ENCODE data around the gene CROCC2. TPM values are rescaled to one million over a fixed set of nuclear protein-coding genes. Genes with fewer than 3 reads are reported as not detected.

Gene CROCC2
- total RNA-seq, 1 donor from 2014 or later, result 2.9 TPM

DNA sequence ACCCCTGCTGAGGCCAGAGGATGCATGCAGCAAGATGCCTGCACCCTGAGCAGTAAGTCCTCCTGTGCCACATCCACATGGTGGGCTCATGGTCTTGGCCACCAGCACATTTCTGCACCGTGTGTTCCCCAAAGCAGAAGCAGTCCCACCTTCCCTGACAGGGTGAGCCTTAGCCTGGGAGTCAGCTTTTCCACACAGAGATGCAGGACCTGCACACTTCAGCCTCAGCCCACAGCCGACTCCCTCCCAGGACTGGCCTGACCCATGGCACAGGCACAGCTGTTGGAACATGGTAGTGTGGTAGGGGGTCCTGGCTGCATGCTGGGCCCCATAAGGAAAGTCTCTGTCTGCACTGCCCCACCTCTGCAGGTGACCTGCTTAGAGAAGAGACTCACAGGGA is 97.2 kb downstream of the CROCC2 start:
- peak in 1 of 2 donors; percentile 48 for DNase-seq (ENCODE audit: low spot score in 2 of 2)
- no peak overlapping the region for H3K4me3 ChIP-seq
- intact Hi-C loops (cut with DNase I), result no loop called here

DNA sequence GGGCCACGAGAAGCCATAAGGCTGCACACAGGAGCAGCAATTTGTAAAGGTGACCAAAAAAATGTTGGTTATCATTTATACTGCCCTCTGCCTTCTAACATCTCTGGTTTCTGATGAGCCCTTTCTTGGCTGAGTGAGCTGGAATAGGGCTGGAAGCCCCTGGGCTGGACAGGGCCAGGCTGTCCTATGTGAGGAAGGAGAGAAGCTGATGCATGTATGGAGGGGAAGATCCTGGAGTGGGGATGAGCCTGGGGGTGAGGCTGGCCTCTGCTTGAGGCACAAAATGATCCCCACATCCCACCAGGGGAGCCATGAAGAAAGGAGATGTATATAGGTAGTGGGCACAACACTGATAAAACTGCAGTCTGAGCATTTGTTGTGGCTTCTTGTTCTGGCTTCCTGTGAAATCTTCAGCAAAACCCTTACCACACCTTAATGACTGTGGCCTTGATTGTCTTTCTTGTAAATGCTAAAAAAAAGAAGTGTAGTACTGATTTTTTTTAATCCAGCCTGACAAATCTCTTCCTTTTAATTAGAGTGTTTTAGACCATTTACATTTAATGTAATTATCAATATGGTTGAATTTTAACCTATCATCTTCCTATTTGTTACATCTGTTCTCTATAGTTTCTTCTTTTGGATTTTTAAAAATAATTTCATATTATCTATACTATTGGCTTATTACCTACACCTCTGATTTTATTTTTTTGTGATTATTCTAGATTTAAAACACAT is 97.9 kb downstream of the CROCC2 start:
- Histone ChIP-seq H3K27ac (no peak overlapping the region), H3K4me1 (peaks cover 0 to 11% of the 10 kb centered on the region in 2 donors), H3K9me3 (peaks cover 12 to 31% of the 10 kb centered on the region in 2 donors), H3K27me3 (no peaks in the 10 kb centered on the region), H3K36me3 (peaks cover 14 to 43% of the 10 kb centered on the region in 2 donors), H3K4me3 (no peak overlapping the region)
- no peak for DNase-seq (ENCODE audit: low spot score in 2 of 2)
- intact Hi-C loops (cut with DNase I), result no loop called here
- TF ChIP-seq, protein P1, sequence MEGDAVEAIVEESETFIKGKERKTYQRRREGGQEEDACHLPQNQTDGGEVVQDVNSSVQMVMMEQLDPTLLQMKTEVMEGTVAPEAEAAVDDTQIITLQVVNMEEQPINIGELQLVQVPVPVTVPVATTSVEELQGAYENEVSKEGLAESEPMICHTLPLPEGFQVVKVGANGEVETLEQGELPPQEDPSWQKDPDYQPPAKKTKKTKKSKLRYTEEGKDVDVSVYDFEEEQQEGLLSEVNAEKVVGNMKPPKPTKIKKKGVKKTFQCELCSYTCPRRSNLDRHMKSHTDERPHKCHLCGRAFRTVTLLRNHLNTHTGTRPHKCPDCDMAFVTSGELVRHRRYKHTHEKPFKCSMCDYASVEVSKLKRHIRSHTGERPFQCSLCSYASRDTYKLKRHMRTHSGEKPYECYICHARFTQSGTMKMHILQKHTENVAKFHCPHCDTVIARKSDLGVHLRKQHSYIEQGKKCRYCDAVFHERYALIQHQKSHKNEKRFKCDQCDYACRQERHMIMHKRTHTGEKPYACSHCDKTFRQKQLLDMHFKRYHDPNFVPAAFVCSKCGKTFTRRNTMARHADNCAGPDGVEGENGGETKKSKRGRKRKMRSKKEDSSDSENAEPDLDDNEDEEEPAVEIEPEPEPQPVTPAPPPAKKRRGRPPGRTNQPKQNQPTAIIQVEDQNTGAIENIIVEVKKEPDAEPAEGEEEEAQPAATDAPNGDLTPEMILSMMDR (IDR thresholded peaks at IDR 0.05), result no peak

More for the DNA sequence above, 97.2 kb downstream of the CROCC2 start:
- no peaks in the 10 kb centered on the region for H3K27me3 ChIP-seq
- no peak overlapping the region for H3K27ac ChIP-seq
- TF ChIP-seq, protein P1 (IDR thresholded peaks at IDR 0.05), result no peak
- peaks cover 0 to 10% of the 10 kb centered on the region in 2 donors for H3K4me1 ChIP-seq
- peaks cover 14 to 43% of the 10 kb centered on the region in 2 donors for H3K36me3 ChIP-seq
- peaks cover 12 to 31% of the 10 kb centered on the region in 2 donors for H3K9me3 ChIP-seq

DNA sequence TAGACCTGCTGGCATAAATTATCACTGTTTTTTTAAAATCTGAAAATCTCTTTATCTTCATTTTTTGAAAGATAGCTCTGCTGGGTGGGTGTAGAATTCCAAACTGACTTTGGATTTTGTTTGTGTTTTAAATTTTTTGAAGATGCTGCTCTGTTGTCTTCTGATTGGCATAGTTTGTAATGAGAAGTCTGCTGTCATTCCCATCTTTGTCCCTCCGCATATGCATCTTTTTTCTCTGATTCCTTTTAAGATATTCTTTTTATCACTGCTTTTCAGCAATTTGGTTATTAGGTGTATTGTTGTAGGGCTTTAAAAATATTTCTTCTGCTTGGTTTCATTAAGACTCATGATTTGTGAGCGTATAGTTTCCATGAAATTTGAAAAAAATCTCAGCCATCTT is 99.4 kb downstream of the CROCC2 start:
- H3K27me3 ChIP-seq, result no peaks in the 10 kb centered on the region
- intact Hi-C loops (cut with DNase I), result no loop called here
- no peak overlapping the region for H3K4me3 ChIP-seq
- peaks cover 12 to 31% of the 10 kb centered on the region in 2 donors for H3K9me3 ChIP-seq
- H3K27ac ChIP-seq, result no peak overlapping the region
- TF ChIP-seq, protein P1 (IDR thresholded peaks at IDR 0.05), result no peak
- DNase-seq (ENCODE audit: low spot score in 2 of 2), result no peak
- H3K4me1 ChIP-seq, result peaks cover 3 to 19% of the 10 kb centered on the region in 2 donors
- H3K36me3 ChIP-seq, result peaks cover 14 to 40% of the 10 kb centered on the region in 2 donors

DNA sequence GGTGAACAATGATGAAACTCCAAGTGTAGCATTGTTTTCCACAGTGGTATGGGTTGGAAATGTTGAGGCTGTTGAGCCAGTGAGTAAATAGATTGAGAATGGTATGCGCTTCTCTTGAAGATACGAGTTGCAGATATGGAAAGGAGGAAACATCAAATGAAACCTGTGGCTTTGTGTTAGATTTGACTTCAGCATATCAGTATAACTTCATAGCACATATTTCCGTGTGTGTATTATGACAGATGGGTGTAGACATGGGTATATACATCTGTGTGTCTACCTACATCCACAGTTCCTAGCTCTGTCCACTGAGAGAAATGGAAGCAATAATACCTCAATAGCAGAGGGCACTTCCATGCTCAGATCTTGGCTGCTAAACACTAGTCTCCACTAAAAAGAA is 100.3 kb downstream of the CROCC2 start:
- intact Hi-C loops (cut with DNase I), result no loop called here

DNA sequence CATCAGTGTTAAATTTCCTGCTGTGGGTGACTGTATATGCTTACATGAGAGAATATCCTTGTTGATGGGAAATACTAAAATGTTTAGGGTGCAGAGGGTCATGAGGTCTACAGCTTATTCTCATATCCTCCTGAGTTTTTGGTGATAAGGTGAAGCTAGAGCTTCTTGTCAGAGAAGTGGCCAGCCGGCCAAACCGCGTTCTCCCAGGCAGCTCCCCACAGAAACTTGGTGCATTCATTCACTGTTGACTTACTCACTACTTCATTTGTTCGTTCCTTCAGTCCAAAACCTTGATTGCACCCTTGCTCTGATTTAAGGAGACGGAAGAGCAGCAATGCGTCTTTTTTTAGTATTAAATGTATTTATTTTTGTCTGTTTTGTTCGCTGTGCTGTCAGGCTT is 101.0 kb downstream of the CROCC2 start:
- Histone ChIP-seq H3K9me3 (peaks cover 12 to 31% of the 10 kb centered on the region in 2 donors), H3K36me3 (peaks cover 14 to 25% of the 10 kb centered on the region in 2 donors), H3K27me3 (no peaks in the 10 kb centered on the region), H3K27ac (no peak overlapping the region), H3K4me3 (no peak overlapping the region), H3K4me1 (peaks cover 4 to 18% of the 10 kb centered on the region in 2 donors)
- intact Hi-C loops (cut with DNase I), result no loop called here
- TF ChIP-seq, protein P1 (IDR thresholded peaks at IDR 0.05), result no peak
- no peak for DNase-seq (ENCODE audit: low spot score in 2 of 2)

More for the DNA sequence above, 100.3 kb downstream of the CROCC2 start:
- H3K36me3 ChIP-seq, result peaks cover 14 to 32% of the 10 kb centered on the region in 2 donors
- peaks cover 12 to 31% of the 10 kb centered on the region in 2 donors for H3K9me3 ChIP-seq
- H3K4me3 ChIP-seq, result no peak overlapping the region
- peaks cover 4 to 18% of the 10 kb centered on the region in 2 donors for H3K4me1 ChIP-seq
- TF ChIP-seq, protein P1 (IDR thresholded peaks at IDR 0.05), result no peak
- no peaks in the 10 kb centered on the region for H3K27me3 ChIP-seq
- DNase-seq (ENCODE audit: low spot score in 2 of 2), result no peak
- no peak overlapping the region for H3K27ac ChIP-seq

Measured in ascending aorta (tissue), 2 donors.